ENCODE measurements around the gene PLPPR4.

The PLPPR4 gene

DNA sequence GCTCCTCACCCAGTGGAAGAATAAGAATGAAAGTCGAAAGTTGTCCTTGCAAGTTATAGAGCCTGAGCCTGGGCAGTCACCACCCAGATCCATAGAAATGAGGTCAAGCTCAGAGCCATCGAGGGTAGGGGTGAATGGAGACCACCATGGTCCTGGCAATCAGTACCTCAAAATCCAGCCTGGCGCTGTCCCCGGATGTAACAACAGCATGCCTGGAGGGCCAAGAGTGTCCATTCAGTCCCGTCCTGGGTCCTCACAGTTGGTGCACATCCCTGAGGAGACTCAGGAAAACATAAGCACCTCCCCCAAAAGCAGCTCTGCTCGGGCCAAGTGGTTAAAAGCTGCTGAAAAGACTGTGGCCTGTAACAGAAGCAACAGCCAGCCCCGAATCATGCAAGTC, 41.8 kb downstream of the PLPPR4 start:
- TF ChIP-seq POLR2AphosphoS5 (IDR thresholded peaks at IDR 0.05; ENCODE audit: low read depth, low read length) = no peak

DNA sequence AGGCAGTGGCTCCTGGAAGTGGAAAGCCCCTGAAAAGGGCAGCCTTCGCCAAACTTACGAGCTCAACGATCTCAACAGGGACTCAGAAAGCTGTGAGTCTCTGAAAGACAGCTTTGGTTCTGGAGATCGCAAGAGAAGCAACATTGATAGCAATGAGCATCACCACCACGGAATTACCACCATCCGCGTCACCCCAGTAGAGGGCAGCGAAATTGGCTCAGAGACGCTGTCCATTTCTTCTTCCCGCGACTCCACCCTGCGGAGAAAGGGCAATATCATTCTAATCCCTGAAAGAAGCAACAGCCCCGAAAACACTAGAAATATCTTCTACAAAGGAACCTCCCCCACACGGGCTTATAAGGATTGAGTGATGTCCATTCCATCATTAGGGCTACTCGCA, 42.4 kb downstream of the PLPPR4 start:
- TF ChIP-seq REST (IDR thresholded peaks at IDR 0.05; ENCODE audit: insufficient read depth in 1 of 2, low read depth in 2 of 2, low read length in 2 of 2) = 0 out of 4 replicates have a peak, but pooled peaks of 1 of the 2 experiments have one; percentile 16
- no peak for TF ChIP-seq POLR2AphosphoS5 (IDR thresholded peaks at IDR 0.05; ENCODE audit: low read depth, low read length)

- no peak for TF ChIP-seq REST (IDR thresholded peaks at IDR 0.05; ENCODE audit: insufficient read depth in 1 of 2, low read depth in 2 of 2, low read length in 2 of 2)
Measured at GRCh38 chr1:99315305-99315704, 51.0 kb downstream of the PLPPR4 start.

DNA sequence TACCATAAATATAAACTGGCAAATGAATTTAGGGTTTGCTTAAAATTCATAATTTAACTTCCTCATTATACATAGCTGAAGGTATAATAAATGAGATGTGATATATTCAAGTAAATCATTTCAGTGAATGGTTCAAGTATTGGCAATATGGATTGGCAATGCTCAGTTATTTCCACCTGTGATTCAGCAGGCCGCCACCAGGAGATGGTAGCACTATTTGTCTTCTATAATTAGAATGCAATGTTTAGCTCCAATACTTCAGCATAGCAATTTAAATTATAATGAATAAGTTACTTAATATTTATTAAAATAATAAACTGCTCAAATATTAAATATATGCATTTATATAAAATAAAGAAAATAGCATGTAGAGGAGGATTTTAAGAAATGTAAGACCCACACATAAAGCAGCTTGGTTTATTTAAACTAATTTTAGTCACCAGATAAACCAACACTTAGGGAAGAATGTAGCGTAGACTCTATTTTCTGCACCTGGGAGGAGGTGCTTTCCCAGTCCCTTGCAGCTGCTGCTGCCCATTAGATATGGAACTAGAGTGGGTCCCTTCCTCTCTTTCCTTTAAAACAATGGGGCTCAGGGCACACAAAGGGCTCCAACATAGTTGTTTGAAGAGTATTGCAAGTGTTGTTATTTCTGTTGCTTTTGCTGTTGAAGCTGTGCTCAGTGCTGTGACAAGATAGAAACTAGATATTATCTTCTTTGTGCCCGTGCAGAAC, 62.1 kb downstream of the PLPPR4 start:
- no peak for TF ChIP-seq FOXP2 (optimal IDR thresholded peaks at IDR 0.05; ENCODE audit: borderline replicate concordance, extremely low read depth, extremely low read length, insufficient read depth)
- no peak for TF ChIP-seq REST (IDR thresholded peaks at IDR 0.05; ENCODE audit: insufficient read depth in 1 of 2, low read depth in 2 of 2, low read length in 2 of 2)
- TF ChIP-seq POLR2AphosphoS5 (IDR thresholded peaks at IDR 0.05; ENCODE audit: low read depth, low read length) = no peak
- TF ChIP-seq TAF1 (IDR thresholded peaks at IDR 0.05; ENCODE audit: borderline replicate concordance, insufficient read depth, low read length) = no peak
- no peak for TF ChIP-seq SIN3A (IDR thresholded peaks at IDR 0.05; ENCODE audit: borderline replicate concordance, insufficient read depth, low read length)

DNA sequence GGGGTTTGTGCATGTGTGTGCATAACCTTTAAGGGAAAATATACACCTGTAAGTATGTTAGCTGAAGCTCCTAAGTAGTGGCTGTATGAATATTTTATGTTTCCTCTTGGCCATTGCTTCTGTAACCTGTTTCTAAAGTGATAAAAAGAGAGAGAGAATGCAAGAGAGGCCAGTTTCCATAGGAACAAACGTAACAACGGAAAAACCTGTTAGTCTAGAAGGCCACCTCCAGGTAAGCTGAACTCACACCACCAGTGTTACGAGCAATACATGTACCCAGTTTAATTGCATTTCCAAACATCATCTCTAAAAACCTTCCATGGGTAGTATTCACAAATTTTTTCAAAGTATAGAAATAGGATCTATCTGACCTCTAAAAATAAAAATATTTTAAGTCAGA, 63.1 kb downstream of the PLPPR4 start:
- TF ChIP-seq TAF1 (IDR thresholded peaks at IDR 0.05; ENCODE audit: borderline replicate concordance, insufficient read depth, low read length) = no peak

- TF ChIP-seq FOXP2 (optimal IDR thresholded peaks at IDR 0.05; ENCODE audit: borderline replicate concordance, extremely low read depth, extremely low read length, insufficient read depth) (no peak), POLR2AphosphoS5 (IDR thresholded peaks at IDR 0.05; ENCODE audit: low read depth, low read length) (no peak), SIN3A (IDR thresholded peaks at IDR 0.05; ENCODE audit: borderline replicate concordance, insufficient read depth, low read length) (no peak), REST (IDR thresholded peaks at IDR 0.05; ENCODE audit: insufficient read depth in 1 of 2, low read depth in 2 of 2, low read length in 2 of 2) (no peak), TAF1 (IDR thresholded peaks at IDR 0.05; ENCODE audit: borderline replicate concordance, insufficient read depth, low read length) (no peak)
Measured at GRCh38 chr1:99328171-99328570, 63.9 kb downstream of the PLPPR4 start.
